ENCODE data around the gene NOX4. TPM values are rescaled to one million over a fixed set of nuclear protein-coding genes. Genes with fewer than 3 reads are reported as not detected.
A peak's percentile ranks its signal among the peaks of the same experiment; 100 is the strongest.
"Not testable (repeated sequence)": the region's sequence is repeated elsewhere in the genome, so short reads cannot be mapped to it uniquely, and the experiment has no call there.

NOX4 gene
- total RNA-seq, 1 donor from 2014 or later = 6.2 TPM

DNA sequence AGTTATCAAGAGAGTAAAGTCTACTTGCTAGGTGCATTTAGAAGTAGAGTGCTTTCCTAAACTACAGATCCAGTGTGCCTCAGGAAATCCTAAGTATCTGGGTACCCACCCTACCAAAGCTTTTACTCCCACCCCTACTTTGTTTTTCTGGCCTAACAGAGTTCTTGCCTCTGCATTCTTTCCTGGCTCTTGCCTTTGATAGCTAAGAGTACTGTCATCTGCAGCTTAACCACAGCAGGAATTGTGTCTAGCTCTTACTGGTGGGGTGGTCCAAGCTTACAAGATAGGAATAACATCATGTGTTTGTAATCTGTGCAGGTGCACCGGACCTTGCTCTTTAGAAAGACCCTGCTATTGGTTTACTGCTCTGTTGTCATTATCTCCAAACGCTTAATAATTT lies 82.7 kb downstream of the NOX4 start:
- not testable (repeated sequence) for H3K4me3 Mint-ChIP-seq

GRCh38 chr11:89405629-89406028 lies 85.5 kb downstream of the NOX4 start:
- Mint-ChIP-seq H3K27ac (ENCODE audit: unreplicated experiment) (no peak overlapping the region), H3K4me1 (no peaks in the 10 kb centered on the region), H3K4me3 (no peak overlapping the region), H3K36me3 (ENCODE audit: low read depth) (no peaks in the 10 kb centered on the region), H3K27me3 (ENCODE audit: low read depth) (no peaks in the 10 kb centered on the region), H3K9me3 (no peaks in the 10 kb centered on the region)
- TF ChIP-seq, protein P1, sequence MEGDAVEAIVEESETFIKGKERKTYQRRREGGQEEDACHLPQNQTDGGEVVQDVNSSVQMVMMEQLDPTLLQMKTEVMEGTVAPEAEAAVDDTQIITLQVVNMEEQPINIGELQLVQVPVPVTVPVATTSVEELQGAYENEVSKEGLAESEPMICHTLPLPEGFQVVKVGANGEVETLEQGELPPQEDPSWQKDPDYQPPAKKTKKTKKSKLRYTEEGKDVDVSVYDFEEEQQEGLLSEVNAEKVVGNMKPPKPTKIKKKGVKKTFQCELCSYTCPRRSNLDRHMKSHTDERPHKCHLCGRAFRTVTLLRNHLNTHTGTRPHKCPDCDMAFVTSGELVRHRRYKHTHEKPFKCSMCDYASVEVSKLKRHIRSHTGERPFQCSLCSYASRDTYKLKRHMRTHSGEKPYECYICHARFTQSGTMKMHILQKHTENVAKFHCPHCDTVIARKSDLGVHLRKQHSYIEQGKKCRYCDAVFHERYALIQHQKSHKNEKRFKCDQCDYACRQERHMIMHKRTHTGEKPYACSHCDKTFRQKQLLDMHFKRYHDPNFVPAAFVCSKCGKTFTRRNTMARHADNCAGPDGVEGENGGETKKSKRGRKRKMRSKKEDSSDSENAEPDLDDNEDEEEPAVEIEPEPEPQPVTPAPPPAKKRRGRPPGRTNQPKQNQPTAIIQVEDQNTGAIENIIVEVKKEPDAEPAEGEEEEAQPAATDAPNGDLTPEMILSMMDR (conservative IDR thresholded peaks at IDR 0.05) = peak; percentile 44
- DNase-seq (ENCODE audit: low read depth, low spot score) = no peak

More for the DNA sequence above, 82.7 kb downstream of the NOX4 start:
- H3K27me3 Mint-ChIP-seq (ENCODE audit: low read depth); DNase-seq (ENCODE audit: low read depth, low spot score); H3K9me3 Mint-ChIP-seq; H3K4me1 Mint-ChIP-seq; H3K36me3 Mint-ChIP-seq (ENCODE audit: low read depth); H3K27ac Mint-ChIP-seq (ENCODE audit: unreplicated experiment): not testable (repeated sequence)

DNA sequence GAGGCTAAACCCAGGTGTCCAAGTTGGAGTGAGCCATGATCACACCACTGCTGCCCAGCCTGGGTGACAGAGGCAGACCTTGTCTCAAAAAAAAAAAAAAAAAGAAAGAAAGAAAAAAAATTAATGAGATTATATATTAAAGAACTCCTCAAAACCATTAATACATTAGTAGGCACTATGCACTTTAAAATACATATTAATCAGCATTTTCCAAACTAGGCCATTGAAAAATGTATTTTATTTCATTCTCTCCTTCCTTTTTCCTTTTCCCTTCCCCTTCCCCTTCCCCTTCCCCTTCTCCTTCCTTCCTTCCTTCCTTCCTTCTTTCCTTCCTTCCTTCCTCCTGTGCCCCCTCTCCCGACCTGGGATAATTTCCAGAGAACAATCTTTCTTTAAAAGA lies 99.5 kb downstream of the NOX4 start:
- H3K27me3 Mint-ChIP-seq (ENCODE audit: low read depth); H3K4me3 Mint-ChIP-seq; H3K9me3 Mint-ChIP-seq; H3K27ac Mint-ChIP-seq (ENCODE audit: unreplicated experiment); H3K4me1 Mint-ChIP-seq; DNase-seq (ENCODE audit: low read depth, low spot score): not testable (repeated sequence)
- H3K36me3 Mint-ChIP-seq (ENCODE audit: low read depth) = peaks cover 20% of the 10 kb centered on the region

GRCh38 chr11:89387501-89387900 lies 103.7 kb downstream of the NOX4 start:
- DNase-seq (ENCODE audit: low read depth, low spot score); H3K4me3 Mint-ChIP-seq; H3K27ac Mint-ChIP-seq (ENCODE audit: unreplicated experiment); H3K4me1 Mint-ChIP-seq; H3K36me3 Mint-ChIP-seq (ENCODE audit: low read depth); H3K9me3 Mint-ChIP-seq; H3K27me3 Mint-ChIP-seq (ENCODE audit: low read depth): not testable (repeated sequence)

DNA sequence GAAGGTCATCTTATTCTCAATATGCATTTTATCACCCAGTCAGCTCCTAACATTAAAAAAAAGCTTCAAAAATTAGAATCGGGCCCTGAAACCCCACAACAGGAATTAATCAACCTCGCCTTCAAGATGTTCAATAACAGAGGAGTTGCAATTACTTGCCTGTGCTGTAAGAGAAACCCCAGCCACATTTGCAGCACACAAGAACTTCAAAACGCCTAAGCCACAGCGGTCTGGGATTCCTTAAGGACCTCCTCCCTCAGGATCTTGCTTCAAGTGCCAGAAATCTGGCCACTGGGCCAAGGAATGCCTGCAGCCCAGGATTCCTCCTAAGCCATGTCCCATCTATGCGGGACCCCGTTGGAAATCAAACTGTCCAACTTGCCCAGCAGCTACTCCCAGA lies 108.2 kb downstream of the NOX4 start:
- H3K36me3 Mint-ChIP-seq (ENCODE audit: low read depth); H3K4me3 Mint-ChIP-seq; DNase-seq (ENCODE audit: low read depth, low spot score); H3K9me3 Mint-ChIP-seq; H3K27me3 Mint-ChIP-seq (ENCODE audit: low read depth); H3K27ac Mint-ChIP-seq (ENCODE audit: unreplicated experiment); H3K4me1 Mint-ChIP-seq: not testable (repeated sequence)

DNA sequence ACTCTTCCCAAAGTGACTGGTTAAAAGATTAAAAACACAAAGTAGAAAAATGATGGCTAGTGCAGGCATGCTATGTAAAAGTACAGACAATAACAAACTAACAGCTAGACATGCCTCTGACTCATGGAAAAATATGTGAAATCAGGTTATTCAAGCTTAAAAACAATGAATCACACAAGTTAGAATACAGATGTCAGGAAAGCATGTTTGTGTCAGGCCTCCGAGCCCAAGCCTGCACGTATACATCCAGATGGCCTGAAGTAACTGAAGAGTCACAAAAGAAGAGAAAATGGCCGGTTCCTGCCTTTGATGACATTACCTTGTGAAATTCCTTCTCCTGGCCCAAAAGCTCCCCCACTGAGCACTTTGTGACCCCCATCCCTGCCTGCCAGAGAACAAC lies 110.1 kb downstream of the NOX4 start:
- no peak for DNase-seq (ENCODE audit: low read depth, low spot score)
- Mint-ChIP-seq H3K27me3 (ENCODE audit: low read depth) (no peaks in the 10 kb centered on the region), H3K27ac (ENCODE audit: unreplicated experiment) (no peak overlapping the region)

GRCh38 chr11:89379976-89380771 lies 111.0 kb downstream of the NOX4 start:
- H3K4me3 Mint-ChIP-seq = not testable (repeated sequence)

More for the DNA sequence above, 110.1 kb downstream of the NOX4 start:
- no peaks in the 10 kb centered on the region for H3K9me3 Mint-ChIP-seq
- no peaks in the 10 kb centered on the region for H3K4me1 Mint-ChIP-seq
- H3K36me3 Mint-ChIP-seq (ENCODE audit: low read depth) = no peaks in the 10 kb centered on the region
- H3K4me3 Mint-ChIP-seq = no peak overlapping the region
- TF ChIP-seq, protein P1 (conservative IDR thresholded peaks at IDR 0.05) = no peak

DNA sequence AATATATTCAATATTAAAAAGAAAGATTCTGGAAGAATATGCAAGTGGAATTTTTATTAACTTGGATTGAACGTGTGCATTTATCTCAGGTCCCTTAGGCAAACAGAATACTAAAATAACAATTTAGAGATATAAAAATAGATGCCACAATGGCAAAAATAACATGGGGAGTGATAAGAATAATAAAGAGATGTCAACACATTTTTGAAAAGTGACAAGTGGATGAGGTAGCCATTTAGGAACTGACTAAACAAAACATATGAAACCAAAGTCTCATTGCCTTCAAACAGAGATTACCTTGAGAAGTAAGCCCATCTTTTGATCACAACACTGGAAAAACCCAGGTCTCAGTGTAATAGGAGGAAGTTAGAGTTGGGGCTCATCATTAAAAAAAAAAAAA lies 112.2 kb downstream of the NOX4 start:
- H3K27me3 Mint-ChIP-seq (ENCODE audit: low read depth); DNase-seq (ENCODE audit: low read depth, low spot score); H3K4me1 Mint-ChIP-seq; H3K36me3 Mint-ChIP-seq (ENCODE audit: low read depth); H3K27ac Mint-ChIP-seq (ENCODE audit: unreplicated experiment); H3K9me3 Mint-ChIP-seq; H3K4me3 Mint-ChIP-seq: not testable (repeated sequence)

More at GRCh38 chr11:89379976-89380771, 111.0 kb downstream of the NOX4 start:
- not testable (repeated sequence) for H3K27ac Mint-ChIP-seq (ENCODE audit: unreplicated experiment); H3K9me3 Mint-ChIP-seq; DNase-seq (ENCODE audit: low read depth, low spot score); H3K4me1 Mint-ChIP-seq; H3K27me3 Mint-ChIP-seq (ENCODE audit: low read depth); H3K36me3 Mint-ChIP-seq (ENCODE audit: low read depth)

GRCh38 chr11:89369356-89369755 lies 121.8 kb downstream of the NOX4 start:
- not testable (repeated sequence) for DNase-seq (ENCODE audit: low read depth, low spot score); H3K4me3 Mint-ChIP-seq; H3K4me1 Mint-ChIP-seq; H3K36me3 Mint-ChIP-seq (ENCODE audit: low read depth); H3K27me3 Mint-ChIP-seq (ENCODE audit: low read depth); H3K9me3 Mint-ChIP-seq; H3K27ac Mint-ChIP-seq (ENCODE audit: unreplicated experiment)

DNA sequence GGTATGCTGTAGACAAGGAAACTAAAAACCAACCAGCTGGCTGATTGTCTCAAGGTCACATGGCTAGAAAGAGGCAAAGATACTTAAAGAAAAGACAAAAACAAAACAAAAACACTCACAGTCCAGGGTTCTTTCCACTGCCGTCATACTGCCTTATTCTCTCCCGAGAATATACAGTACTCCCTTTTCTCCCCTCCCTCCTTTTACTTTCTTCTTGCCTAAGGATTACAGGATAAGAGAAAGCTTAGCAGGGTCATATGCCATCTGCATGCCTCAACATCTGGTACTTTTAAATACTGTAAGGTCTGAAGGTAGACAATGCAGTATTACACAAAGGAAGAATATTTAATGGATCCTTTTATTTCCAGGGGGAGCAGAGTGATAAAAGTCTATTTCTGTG lies 126.3 kb downstream of the NOX4 start:
- H3K27me3 Mint-ChIP-seq (ENCODE audit: low read depth); H3K27ac Mint-ChIP-seq (ENCODE audit: unreplicated experiment); H3K4me3 Mint-ChIP-seq; H3K4me1 Mint-ChIP-seq; H3K9me3 Mint-ChIP-seq; H3K36me3 Mint-ChIP-seq (ENCODE audit: low read depth); DNase-seq (ENCODE audit: low read depth, low spot score): not testable (repeated sequence)

All from neural crest cell (in vitro differentiated cells).